GM18520 (cell line): Measurements from ENCODE around the gene MMP14.

ENCODE experiments used
- ATAC-seq: cut with Tn5 transposase; IDR thresholded peaks from one replicate; pipeline ENCODE4 v1.9.1; 2021; ENCODE audit not compliant: unreplicated experiment

MMP14 gene

DNA sequence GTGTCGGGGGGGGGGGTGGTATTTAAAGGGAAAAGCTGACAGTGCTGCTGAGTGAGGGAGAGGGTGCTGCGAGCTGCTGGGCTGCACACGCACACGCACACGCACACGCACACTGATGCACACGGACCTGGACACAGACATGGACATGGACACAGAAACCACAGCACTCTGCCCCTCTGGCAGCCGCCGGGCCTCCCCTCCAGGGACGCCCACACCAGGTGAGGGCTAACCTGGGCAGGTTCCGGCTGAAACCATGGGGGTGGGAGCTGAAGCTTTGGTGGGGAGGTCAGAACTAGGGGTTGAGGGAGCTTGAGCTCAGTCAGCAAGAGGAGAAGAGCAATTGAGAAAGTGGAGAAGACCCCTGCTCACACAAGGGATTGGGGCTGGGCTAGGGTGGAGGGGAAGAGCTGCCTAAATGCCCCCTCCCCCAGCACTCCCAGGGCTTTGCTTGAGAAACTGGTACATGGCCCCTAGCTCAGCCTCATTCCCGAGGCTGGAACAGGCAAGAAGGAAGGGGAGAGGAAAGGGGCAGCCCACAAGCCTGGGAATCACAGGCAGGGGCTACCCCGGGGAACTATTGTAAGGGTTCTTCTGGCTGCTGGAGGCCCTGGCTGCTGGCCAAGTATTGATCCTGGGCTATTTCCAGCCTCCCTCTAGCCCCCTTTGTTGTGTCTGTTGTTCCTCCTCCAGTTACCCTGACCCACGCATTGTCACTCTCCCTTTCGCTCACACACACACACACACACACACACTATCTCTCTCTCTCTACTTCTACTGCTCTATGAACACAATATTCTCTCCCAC, 47.0 kb downstream of the MMP14 start, which contains the start of gene REM2:
REM2 (plus strand) TSS at position 50 of the 804 bp plus-strand sequence; CDS start at position 116, 66 bp downstream.
- no peak for ATAC-seq

GRCh38 chr14:22884076-22884737, 47.8 kb downstream of the MMP14 start:
- no peak for ATAC-seq

GRCh38 chr14:22884738-22885523, 48.5 kb downstream of the MMP14 start:
- ATAC-seq: no peak

DNA sequence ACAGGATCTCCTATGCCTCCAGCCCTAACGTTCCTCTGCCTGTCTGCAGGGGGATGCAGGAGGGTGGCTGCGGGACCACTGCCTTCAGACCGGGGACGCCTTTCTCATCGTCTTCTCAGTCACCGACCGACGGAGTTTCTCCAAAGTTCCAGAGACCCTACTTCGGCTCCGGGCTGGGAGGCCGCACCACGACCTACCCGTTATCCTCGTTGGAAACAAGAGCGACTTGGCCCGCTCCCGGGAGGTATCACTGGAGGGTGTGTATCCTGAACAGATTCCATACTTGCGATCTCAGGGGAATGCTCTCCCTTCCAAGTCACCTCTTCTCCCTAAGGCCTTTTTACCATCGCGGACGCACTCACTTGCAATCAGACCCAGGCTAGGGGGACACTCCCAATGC, 49.6 kb downstream of the MMP14 start:
- no peak for ATAC-seq

GRCh38 chr14:22886500-22887259, 50.3 kb downstream of the MMP14 start:
- ATAC-seq: peak; percentile 36

- ATAC-seq: peak; percentile 29
These were observed 51.0 kb downstream of the MMP14 start for GRCh38 chr14:22887260-22887989.

GRCh38 chr14:22887990-22888378, 51.6 kb downstream of the MMP14 start:
- ATAC-seq: peak; percentile 30

DNA sequence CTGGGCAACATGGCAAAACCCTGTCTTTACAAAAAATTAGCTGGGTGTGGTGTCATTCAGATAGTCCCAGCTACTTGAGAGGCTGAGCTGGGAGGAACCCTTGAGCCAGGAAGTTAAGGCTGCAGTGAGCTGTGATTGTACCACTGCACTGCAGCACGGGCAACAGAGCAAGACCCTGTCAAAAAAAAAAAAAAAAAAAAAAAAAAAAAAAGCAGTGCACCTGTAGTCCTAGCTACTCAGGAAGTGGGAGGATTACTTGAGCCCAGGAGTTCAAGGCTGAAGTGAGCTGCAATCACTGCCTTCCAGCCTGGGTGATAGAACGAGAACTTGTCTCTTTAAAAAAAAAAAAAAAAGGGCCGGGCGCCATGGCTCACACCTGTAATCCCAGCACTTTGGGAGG, 52.3 kb downstream of the MMP14 start:
- no peak for ATAC-seq

DNA sequence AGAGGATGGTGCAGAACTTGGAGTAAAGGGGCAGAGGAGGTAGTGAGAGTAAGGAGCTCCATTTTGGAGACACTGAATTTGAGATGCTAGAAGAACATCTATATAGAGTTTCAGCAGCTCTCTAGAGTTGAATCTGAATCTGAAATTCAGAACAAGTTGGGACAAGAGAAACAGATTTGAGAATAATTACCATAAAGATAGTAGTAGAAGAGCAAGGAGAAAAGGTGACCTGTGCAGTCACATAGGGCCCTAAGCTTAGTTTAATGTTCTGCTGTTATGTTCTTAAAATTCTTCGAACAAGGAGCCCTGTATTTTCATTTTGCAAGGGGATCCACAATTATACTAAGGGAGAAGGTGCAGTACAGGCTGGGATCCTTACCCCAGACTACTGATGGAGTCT, 54.0 kb downstream of the MMP14 start:
- ATAC-seq: no peak

DNA sequence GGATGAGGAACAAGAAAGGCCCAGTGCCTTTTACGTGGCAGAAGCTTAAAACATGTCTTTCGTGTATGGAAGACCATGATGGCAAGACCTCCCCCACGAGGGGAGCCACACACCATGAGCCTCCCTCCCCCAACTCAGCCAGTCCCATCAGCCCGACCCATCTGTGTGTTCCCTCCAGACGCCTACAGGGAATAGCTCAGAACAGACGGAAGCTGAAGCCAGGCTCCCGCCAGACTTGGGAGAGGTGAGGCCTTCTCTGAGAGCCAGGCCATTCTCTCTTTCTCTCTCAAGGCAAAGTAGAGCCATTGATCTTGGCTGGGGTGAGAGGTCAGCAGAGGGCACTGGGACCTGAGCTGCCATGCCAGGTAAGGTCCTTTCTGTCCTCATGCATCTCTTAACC, 56.1 kb downstream of the MMP14 start:
- ATAC-seq: no peak

GRCh38 chr14:22893706-22894105, 57.3 kb downstream of the MMP14 start:
- ATAC-seq: no peak

- ATAC-seq: no peak
These were observed 59.0 kb downstream of the MMP14 start for GRCh38 chr14:22895402-22895801.

DNA sequence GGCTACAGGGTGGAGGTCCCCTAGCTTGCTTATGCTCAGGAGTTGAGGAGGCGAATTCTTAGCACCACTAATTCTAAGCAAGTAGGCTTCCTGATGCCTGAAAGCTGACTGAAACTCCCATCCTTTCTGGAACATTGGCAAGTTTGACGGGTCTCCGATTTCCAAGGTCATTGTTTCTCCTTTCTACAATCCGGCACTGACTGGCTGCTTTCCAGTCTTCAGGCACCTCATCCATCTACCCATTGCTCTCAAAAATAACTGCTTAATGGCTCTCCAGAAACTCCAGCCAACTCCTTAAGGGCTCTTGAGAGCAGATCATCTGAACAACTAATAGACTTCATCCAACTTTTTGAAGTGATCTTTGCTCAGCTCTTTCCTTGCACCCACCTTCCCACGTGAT, 60.0 kb downstream of the MMP14 start:
- no peak for ATAC-seq

GRCh38 chr14:22896760-22897159, 60.4 kb downstream of the MMP14 start:
- no peak for ATAC-seq

DNA sequence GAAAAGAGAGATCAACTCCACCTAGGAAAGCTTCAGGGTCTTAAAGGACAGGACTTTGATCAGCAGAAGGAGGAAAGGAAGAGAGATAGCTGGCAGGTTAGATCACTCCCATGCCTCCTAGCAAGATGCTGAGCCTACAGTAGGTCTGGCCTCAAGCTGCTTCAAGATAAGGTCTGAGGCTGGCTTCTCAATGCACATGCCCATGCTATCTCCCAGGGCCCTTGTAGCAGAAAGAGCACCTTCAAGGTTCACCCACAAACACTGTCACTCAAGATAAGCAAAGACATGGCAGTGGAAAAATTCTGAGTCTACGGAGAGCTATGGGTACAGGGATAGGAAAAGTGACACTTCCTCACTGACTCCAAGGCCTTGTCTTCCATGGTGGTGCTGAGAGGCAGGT, 61.0 kb downstream of the MMP14 start:
- ATAC-seq: no peak
